ENCODE data around the gene DCUN1D4. TPM values are rescaled to one million over a fixed set of nuclear protein-coding genes. Genes with fewer than 3 reads are reported as not detected.

Gene DCUN1D4
- total RNA-seq, 1 experiment from 2014 or later: 50.2 TPM

DNA sequence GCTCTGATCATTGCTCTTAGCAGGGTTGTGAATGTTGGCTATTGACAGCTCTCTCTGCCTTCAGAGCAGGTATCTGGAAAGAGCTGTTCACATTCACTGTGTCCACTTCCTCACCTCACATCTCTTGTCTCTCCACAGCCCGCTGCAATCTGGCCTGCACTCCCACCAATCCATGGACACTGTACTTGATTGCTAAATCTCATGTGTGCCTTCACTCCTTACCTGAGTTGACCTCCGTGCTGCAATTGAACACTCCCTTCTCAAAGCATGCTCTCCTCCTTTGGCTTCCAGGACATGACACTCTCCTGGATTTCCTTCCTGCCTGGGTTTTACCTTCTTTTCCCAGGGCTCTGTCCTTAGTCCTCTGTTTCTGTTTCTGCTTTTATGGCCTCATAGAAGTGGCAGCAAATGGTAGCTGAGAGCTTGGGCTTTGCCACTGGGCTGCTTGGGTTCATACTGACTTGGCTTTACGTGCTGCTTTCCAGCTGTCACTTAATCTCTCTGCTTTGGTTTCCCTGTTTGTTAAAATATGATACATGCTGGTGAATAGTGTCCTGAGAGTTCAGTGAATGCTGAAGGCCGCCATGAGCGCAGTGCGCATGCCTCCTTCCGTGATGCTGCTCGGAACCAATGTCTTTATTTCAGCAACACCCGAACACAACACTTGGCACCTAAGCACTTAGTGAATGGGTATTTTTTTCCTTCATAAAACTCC, 29.5 kb downstream of the DCUN1D4 start:
- CTCF ChIA-PET: no interaction called here
- POLR2A ChIA-PET: no interaction called here
- intact Hi-C loops (cut with micrococcal nuclease): no loop called here
- RAD21 ChIA-PET (ENCODE audit: low non-redundant PET in 1 of 2, low total read pairs in 2 of 2, uncharacterized antibody in 2 of 2, unreplicated experiment in 2 of 2): no interaction called here
- no peak for DNase-seq (ENCODE audit: low read depth, low spot score)
- Histone ChIP-seq H3K36me3 (ENCODE audit: control insufficient read depth in 1 of 2, insufficient read depth in 2 of 2, low read length in 2 of 2) (peaks cover 0 to 21% of the 10 kb centered on the region in 2 experiments; a peak in 2 of 4 replicates), H3K4me1 (ENCODE audit: control insufficient read depth in 1 of 2, insufficient read depth in 2 of 2, low read length in 2 of 2) (no peaks in the 10 kb centered on the region), H3K79me2 (ENCODE audit: insufficient read depth, low read length) (no peaks in the 10 kb centered on the region), H3K9ac (ENCODE audit: low read length) (no peak overlapping the region), H3K27ac (ENCODE audit: low read depth, low read length) (no peak overlapping the region), H3K9me2 (ENCODE audit: insufficient read depth) (no peaks in the 10 kb centered on the region), H3K4me2 (ENCODE audit: low read length) (no peak overlapping the region), H3K4me3 (replicated peaks in 1 of 2; ENCODE audit: low read depth in 1 of 2, low read length in 2 of 2) (no peak overlapping the region), H3K27me3 (ENCODE audit: insufficient read depth, low read length) (no peaks in the 10 kb centered on the region), H4K20me1 (ENCODE audit: insufficient read depth) (no peaks in the 10 kb centered on the region), H2AFZ (ENCODE audit: low read depth, low read length, poor library complexity, severe bottlenecking) (no peak overlapping the region), H3K9me3 (ENCODE audit: control insufficient read depth in 1 of 2, insufficient read depth in 1 of 2, low read depth in 1 of 2, low read length in 2 of 2) (no peaks in the 10 kb centered on the region)
- ATAC-seq: no peak
- no TSS peak for BruUV-seq (replicated peaks)
- TF ChIP-seq POLR2AphosphoS5 (IDR thresholded peaks at IDR 0.05; ENCODE audit: low read depth, low read length) (no peak), ELF1 (IDR thresholded peaks at IDR 0.05; ENCODE audit: borderline replicate concordance, low read depth) (no peak), ZFX (IDR thresholded peaks at IDR 0.05) (no peak), SRF (IDR thresholded peaks at IDR 0.05; ENCODE audit: low read depth) (no peak), SIN3A (IDR thresholded peaks at IDR 0.05; ENCODE audit: low read depth) (no peak), YY1 (IDR thresholded peaks at IDR 0.05; ENCODE audit: extremely low read depth, insufficient replicate concordance, low read depth, low read length) (no peak), RAD21 (IDR thresholded peaks at IDR 0.05; ENCODE audit: low read depth) (no peak), JUND (IDR thresholded peaks at IDR 0.05) (no peak), POLR2A (IDR thresholded peaks at IDR 0.05; ENCODE audit: borderline replicate concordance, extremely low read depth, insufficient read depth, insufficient read length) (no peak), EZH2 (IDR thresholded peaks at IDR 0.05) (no peak), SP1 (IDR thresholded peaks at IDR 0.05; ENCODE audit: low read depth) (no peak), EZH2phosphoT487 (IDR thresholded peaks at IDR 0.05; ENCODE audit: borderline replicate concordance) (no peak), TCF7L2 (IDR thresholded peaks at IDR 0.05; ENCODE audit: borderline replicate concordance, extremely low read depth, insufficient read depth, insufficient read length) (no peak)
- TF ChIP-seq, protein P1, sequence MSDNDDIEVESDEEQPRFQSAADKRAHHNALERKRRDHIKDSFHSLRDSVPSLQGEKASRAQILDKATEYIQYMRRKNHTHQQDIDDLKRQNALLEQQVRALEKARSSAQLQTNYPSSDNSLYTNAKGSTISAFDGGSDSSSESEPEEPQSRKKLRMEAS (IDR thresholded peaks at IDR 0.05): no peak
- TF ChIP-seq, protein P2, sequence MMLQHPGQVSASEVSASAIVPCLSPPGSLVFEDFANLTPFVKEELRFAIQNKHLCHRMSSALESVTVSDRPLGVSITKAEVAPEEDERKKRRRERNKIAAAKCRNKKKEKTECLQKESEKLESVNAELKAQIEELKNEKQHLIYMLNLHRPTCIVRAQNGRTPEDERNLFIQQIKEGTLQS (IDR thresholded peaks at IDR 0.05): no peak
- TF ChIP-seq, protein P3, sequence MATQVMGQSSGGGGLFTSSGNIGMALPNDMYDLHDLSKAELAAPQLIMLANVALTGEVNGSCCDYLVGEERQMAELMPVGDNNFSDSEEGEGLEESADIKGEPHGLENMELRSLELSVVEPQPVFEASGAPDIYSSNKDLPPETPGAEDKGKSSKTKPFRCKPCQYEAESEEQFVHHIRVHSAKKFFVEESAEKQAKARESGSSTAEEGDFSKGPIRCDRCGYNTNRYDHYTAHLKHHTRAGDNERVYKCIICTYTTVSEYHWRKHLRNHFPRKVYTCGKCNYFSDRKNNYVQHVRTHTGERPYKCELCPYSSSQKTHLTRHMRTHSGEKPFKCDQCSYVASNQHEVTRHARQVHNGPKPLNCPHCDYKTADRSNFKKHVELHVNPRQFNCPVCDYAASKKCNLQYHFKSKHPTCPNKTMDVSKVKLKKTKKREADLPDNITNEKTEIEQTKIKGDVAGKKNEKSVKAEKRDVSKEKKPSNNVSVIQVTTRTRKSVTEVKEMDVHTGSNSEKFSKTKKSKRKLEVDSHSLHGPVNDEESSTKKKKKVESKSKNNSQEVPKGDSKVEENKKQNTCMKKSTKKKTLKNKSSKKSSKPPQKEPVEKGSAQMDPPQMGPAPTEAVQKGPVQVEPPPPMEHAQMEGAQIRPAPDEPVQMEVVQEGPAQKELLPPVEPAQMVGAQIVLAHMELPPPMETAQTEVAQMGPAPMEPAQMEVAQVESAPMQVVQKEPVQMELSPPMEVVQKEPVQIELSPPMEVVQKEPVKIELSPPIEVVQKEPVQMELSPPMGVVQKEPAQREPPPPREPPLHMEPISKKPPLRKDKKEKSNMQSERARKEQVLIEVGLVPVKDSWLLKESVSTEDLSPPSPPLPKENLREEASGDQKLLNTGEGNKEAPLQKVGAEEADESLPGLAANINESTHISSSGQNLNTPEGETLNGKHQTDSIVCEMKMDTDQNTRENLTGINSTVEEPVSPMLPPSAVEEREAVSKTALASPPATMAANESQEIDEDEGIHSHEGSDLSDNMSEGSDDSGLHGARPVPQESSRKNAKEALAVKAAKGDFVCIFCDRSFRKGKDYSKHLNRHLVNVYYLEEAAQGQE (IDR thresholded peaks at IDR 0.05; ENCODE audit: low read depth): no peak
